A673 (cell line): Measurements from ENCODE around the gene ATE1. TPM values are rescaled to one million over a fixed set of nuclear protein-coding genes. Genes with fewer than 3 reads are reported as not detected.

Experiments used
- BruUV-seq: library from RNA; stranded (reverse); fragments of 400-500 nt; replicated peaks from 2 replicates; lab custom pipeline; 2021; lab: Mats Ljungman, UMichigan
- CTCF ChIA-PET: fragments of 300-600 bp; sonication (Branson Sonifier 250); formaldehyde crosslinking; loops from one replicate; lab custom pipeline; 2022; ENCODE audit warnings: antibody characterized with exemption; lab: Charles Lee
- POLR2A ChIA-PET: fragments of 300-600 bp; sonication (Branson Sonifier 250); formaldehyde crosslinking; loops from one replicate; lab custom pipeline; 2022; ENCODE audit warnings: antibody characterized with exemption; ENCODE audit not compliant: low non-redundant PET; lab: Charles Lee
- DNase-seq: peaks from one replicate; pipeline ENCODE4 v3.0.0-alpha.2; 2015; ENCODE audit warnings: low spot score
- H3K27ac ChIP-seq: fragments of 200-600 bp; sonication (generic); 2 replicates; pipeline ENCODE4 v1.5.1; 2016; ENCODE audit warnings: mixed run types, low read depth, mild to moderate bottlenecking, mixed read lengths, antibody characterized with exemption, low read length; ENCODE audit not compliant: poor library complexity, severe bottlenecking
- H3K27me3 ChIP-seq: fragments of 200-600 bp; sonication (generic); replicated peaks from 2 replicates; pipeline ENCODE4 v1.6.1; 2017; ENCODE audit warnings: mixed run types, low read depth, mild to moderate bottlenecking, mixed read lengths, antibody characterized with exemption, low read length; ENCODE audit not compliant: insufficient read depth, poor library complexity
- H3K36me3 ChIP-seq: fragments of 200-600 bp; sonication (generic); 2 replicates; pipeline ENCODE4 v1.6.1; 2016; ENCODE audit warnings: mixed run types, mild to moderate bottlenecking, mixed read lengths, antibody characterized with exemption, low read length; ENCODE audit not compliant: insufficient read depth, poor library complexity, severe bottlenecking
- H3K4me1 ChIP-seq: fragments of 200-600 bp; sonication (generic); 2 replicates; pipeline ENCODE4 v1.6.1; 2017; ENCODE audit warnings: mixed run types, mild to moderate bottlenecking, mixed read lengths, antibody characterized with exemption, low read length; ENCODE audit not compliant: insufficient read depth, poor library complexity, severe bottlenecking
- H3K4me3 ChIP-seq: fragments of 200-600 bp; sonication (generic); 2 replicates; pipeline ENCODE4 v1.5.1; 2016; ENCODE audit warnings: low read depth, mixed run types, mild to moderate bottlenecking, mixed read lengths, low read length; ENCODE audit not compliant: poor library complexity, severe bottlenecking
- H3K9me3 ChIP-seq: fragments of 200-600 bp; sonication (generic); 2 replicates; pipeline ENCODE4 v1.6.1; 2016; ENCODE audit warnings: mixed run types, low read depth, mild to moderate bottlenecking, mixed read lengths, antibody characterized with exemption, low read length; ENCODE audit not compliant: poor library complexity, severe bottlenecking
- CTCF ChIP-seq: fragments of 300-800, 200-600 bp; sonication (generic); conservative IDR thresholded peaks from 2 replicates; pipeline ENCODE4 v1.5.1; 2017; ENCODE audit warnings: low read depth, mild to moderate bottlenecking, antibody characterized with exemption, low read length, moderate library complexity, mixed read lengths
- EZH2 ChIP-seq: fragments of 200-600 bp; sonication (generic); IDR thresholded peaks from 2 replicates; pipeline ENCODE4 v1.6.1; 2017; ENCODE audit warnings: borderline replicate concordance, low read depth, mild to moderate bottlenecking, mixed read lengths, antibody characterized with exemption, low read length; ENCODE audit not compliant: poor library complexity, severe bottlenecking
- intact Hi-C: fragments of 100-400 bp; cut with micrococcal nuclease; formaldehyde crosslinking; loops from one replicate; pipeline ENCODE4 v1.10.0; 2022; ENCODE audit not compliant: unreplicated experiment
- total RNA-seq: library from RNA; stranded (reverse); gene quantifications from 2 replicates; pipeline ENCODE4 v1.2.3, GENCODE V29; 2021

Gene ATE1
- total RNA-seq, 1 experiment from 2014 or later: 27.0 TPM

- Histone ChIP-seq H3K27me3 (no peaks in the 10 kb centered on the region), H3K4me3 (no peak overlapping the region), H3K36me3 (no peaks in the 10 kb centered on the region), H3K9me3 (no peaks in the 10 kb centered on the region), H3K27ac (no peak overlapping the region), H3K4me1 (no peaks in the 10 kb centered on the region)
- TF ChIP-seq EZH2: no peak
- TF ChIP-seq CTCF: no peak
- CTCF ChIA-PET: no interaction called here
- no peak for DNase-seq
- POLR2A ChIA-PET: no interaction called here
- intact Hi-C loops: no loop called here
- BruUV-seq: no TSS peak
These were observed 144.0 kb downstream of the ATE1 start for GRCh38 chr10:121783782-121784372.

- Histone ChIP-seq H3K4me1 (no peaks in the 10 kb centered on the region), H3K4me3 (no peak overlapping the region), H3K27me3 (no peaks in the 10 kb centered on the region), H3K36me3 (no peaks in the 10 kb centered on the region), H3K27ac (no peak overlapping the region), H3K9me3 (no peaks in the 10 kb centered on the region)
- ChIA-PET CTCF (no interaction called here), POLR2A (no interaction called here)
- BruUV-seq: no TSS peak
- no peak for DNase-seq
- intact Hi-C loops: no loop called here
- TF ChIP-seq CTCF (no peak), EZH2 (no peak)
These were observed 146.7 kb downstream of the ATE1 start for GRCh38 chr10:121781101-121781500.

GRCh38 chr10:121774813-121775212 lies 153.0 kb downstream of the ATE1 start:
- ChIA-PET CTCF (no interaction called here), POLR2A (no interaction called here)
- no peak overlapping the region for H3K4me3 ChIP-seq
- H3K4me1 ChIP-seq: no peaks in the 10 kb centered on the region
- no peak overlapping the region for H3K27ac ChIP-seq
- intact Hi-C loops: no loop called here
- no TSS peak for BruUV-seq
- H3K27me3 ChIP-seq: no peaks in the 10 kb centered on the region
- no peak for TF ChIP-seq CTCF
- no peak for TF ChIP-seq EZH2
- no peaks in the 10 kb centered on the region for H3K9me3 ChIP-seq
- H3K36me3 ChIP-seq: no peaks in the 10 kb centered on the region
- no peak for DNase-seq
